ENCODE data around the gene NOP16. TPM values are rescaled to one million over a fixed set of nuclear protein-coding genes. Genes with fewer than 3 reads are reported as not detected.

Gene NOP16
- total RNA-seq, 1 experiment from 2014 or later = 103 TPM

DNA sequence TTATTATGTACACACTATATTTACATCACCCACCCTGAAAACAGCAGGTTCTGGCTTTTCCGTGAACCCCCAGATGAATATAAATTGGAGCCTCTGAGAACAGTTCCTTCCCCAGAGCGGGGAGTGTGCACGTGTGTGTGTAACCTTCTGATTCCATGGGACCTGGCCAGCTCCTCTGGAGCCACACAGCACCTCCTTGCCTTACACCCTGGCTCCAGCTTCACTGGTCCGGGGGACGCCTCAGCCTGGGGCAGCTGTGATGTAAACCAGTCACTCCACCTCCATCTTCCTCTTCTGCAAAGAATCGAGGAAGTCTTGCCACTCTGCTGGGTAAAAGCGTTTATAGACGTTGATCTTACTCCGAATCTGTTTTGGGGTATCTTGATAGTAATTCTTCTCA, 4.4 kb downstream of the NOP16 start:
- no peaks in the 10 kb centered on the region for H3F3A ChIP-seq (ENCODE audit: low read length, unreplicated experiment)
- no peaks in the 10 kb centered on the region for H3K9me2 ChIP-seq (replicated peaks; ENCODE audit: low read length)
- no TSS peak for BruUV-seq (replicated peaks)
- H3K36me3 ChIP-seq (ENCODE audit: low read depth, low read length) = peaks cover 58% of the 10 kb centered on the region
- peaks cover 14% of the 10 kb centered on the region for H3K4me1 ChIP-seq (ENCODE audit: insufficient read depth, low read length)
- TF ChIP-seq, protein P1, sequence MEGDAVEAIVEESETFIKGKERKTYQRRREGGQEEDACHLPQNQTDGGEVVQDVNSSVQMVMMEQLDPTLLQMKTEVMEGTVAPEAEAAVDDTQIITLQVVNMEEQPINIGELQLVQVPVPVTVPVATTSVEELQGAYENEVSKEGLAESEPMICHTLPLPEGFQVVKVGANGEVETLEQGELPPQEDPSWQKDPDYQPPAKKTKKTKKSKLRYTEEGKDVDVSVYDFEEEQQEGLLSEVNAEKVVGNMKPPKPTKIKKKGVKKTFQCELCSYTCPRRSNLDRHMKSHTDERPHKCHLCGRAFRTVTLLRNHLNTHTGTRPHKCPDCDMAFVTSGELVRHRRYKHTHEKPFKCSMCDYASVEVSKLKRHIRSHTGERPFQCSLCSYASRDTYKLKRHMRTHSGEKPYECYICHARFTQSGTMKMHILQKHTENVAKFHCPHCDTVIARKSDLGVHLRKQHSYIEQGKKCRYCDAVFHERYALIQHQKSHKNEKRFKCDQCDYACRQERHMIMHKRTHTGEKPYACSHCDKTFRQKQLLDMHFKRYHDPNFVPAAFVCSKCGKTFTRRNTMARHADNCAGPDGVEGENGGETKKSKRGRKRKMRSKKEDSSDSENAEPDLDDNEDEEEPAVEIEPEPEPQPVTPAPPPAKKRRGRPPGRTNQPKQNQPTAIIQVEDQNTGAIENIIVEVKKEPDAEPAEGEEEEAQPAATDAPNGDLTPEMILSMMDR (conservative IDR thresholded peaks at IDR 0.05; ENCODE audit: low read depth, low read length) = no peak
- TF ChIP-seq EZH2 (IDR thresholded peaks at IDR 0.05; ENCODE audit: low read length, unreplicated experiment) (no peak), EZH2phosphoT487 (IDR thresholded peaks at IDR 0.05; ENCODE audit: borderline replicate concordance, low read length) (no peak)
- H3K4me2 ChIP-seq (ENCODE audit: low read length) = no peak overlapping the region
- no peak overlapping the region for H2AFZ ChIP-seq (ENCODE audit: low read length)
- CTCF ChIA-PET = no interaction called here
- DNase-seq (no peak), ATAC-seq (no peak)
- no peak overlapping the region for H3K9ac ChIP-seq (ENCODE audit: low read length)
- intact Hi-C loops (cut with micrococcal nuclease) = no loop called here
- H4K20me1 ChIP-seq (ENCODE audit: low read length) = peaks cover 32% of the 10 kb centered on the region
- H3K27ac ChIP-seq (ENCODE audit: low read length) = no peak overlapping the region
- POLR2A ChIA-PET (ENCODE audit: unreplicated experiment) = no interaction called here
- H3K79me2 ChIP-seq (ENCODE audit: low read length) = peaks cover 46% of the 10 kb centered on the region
- H3K27me3 ChIP-seq (ENCODE audit: low read length) = no peaks in the 10 kb centered on the region
- no peak overlapping the region for H3K4me3 ChIP-seq (ENCODE audit: low read length)
- no peaks in the 10 kb centered on the region for H3K9me3 ChIP-seq (ENCODE audit: low read length)

DNA sequence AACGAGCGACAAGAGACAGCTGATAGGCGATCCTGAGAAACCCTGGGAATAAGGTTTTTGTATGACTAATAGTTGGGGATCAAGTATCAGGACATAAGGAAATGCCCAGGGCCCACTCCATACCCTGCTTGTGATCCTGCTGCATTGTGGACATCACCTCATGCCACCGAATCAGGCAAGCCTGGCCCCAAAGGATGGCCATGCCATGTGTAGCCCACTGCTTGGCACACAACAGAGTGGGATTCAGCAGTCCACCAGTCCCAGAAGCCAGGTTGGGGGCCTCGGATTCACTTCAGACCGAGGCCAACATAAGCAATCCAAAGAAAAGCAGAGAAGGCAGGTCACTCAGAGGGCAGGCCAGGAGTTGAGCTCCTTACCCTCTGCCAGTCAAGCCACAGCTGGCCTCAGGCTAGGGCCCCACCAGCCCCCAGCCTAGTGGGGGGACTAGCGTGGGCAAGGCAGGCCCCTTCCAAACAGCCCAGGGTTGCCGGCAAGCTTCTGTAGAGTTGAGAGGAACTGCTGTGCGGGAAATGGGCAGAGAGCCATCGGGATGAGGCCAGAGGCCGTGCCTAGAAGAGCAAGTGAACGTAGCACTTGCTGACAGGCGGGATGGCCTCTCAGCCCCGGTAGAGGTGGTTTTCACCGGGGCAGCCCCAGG, 5.0 kb downstream of the NOP16 start:
- Histone ChIP-seq H3K9me2 (replicated peaks; ENCODE audit: low read length) (no peaks in the 10 kb centered on the region), H4K20me1 (ENCODE audit: low read length) (peaks cover 32% of the 10 kb centered on the region), H3K4me1 (ENCODE audit: insufficient read depth, low read length) (peaks cover 14% of the 10 kb centered on the region), H3K27ac (ENCODE audit: low read length) (no peak overlapping the region), H2AFZ (ENCODE audit: low read length) (no peak overlapping the region), H3K4me2 (ENCODE audit: low read length) (no peak overlapping the region), H3K79me2 (ENCODE audit: low read length) (peaks cover 45% of the 10 kb centered on the region), H3F3A (ENCODE audit: low read length, unreplicated experiment) (no peaks in the 10 kb centered on the region), H3K9ac (ENCODE audit: low read length) (no peak overlapping the region), H3K36me3 (ENCODE audit: low read depth, low read length) (peaks cover 58% of the 10 kb centered on the region), H3K4me3 (ENCODE audit: low read length) (no peak overlapping the region), H3K9me3 (ENCODE audit: low read length) (no peaks in the 10 kb centered on the region), H3K27me3 (ENCODE audit: low read length) (no peaks in the 10 kb centered on the region)
- no TSS peak for BruUV-seq (replicated peaks)
- CTCF ChIA-PET = no interaction called here
- intact Hi-C loops (cut with micrococcal nuclease) = no loop called here
- ATAC-seq (no peak), DNase-seq (no peak)
- POLR2A ChIA-PET (ENCODE audit: unreplicated experiment) = no interaction called here
- TF ChIP-seq, protein P1 (conservative IDR thresholded peaks at IDR 0.05; ENCODE audit: low read depth, low read length) = no peak
- no peak for TF ChIP-seq EZH2 (IDR thresholded peaks at IDR 0.05; ENCODE audit: low read length, unreplicated experiment)
- no peak for TF ChIP-seq EZH2phosphoT487 (IDR thresholded peaks at IDR 0.05; ENCODE audit: borderline replicate concordance, low read length)

DNA sequence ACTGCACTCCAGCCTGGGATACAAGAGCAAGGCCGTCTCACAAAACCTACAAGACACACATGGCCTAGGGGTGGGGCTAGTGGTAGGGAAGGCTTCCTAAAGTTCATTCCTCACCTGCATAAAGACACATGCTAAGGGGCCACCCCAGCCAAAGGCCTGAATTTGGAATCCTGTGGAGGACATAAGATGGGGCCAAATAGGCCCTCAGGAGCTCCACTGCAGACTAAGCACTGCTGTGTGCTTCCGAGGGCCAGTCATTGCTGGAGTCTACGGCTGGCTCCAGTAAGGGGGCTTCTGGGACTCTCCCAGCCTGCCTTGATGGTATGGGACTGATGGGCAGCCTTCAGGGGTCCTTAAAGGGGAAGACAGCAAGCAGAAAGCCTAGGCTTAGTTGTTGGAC, 5.7 kb downstream of the NOP16 start:
- Histone ChIP-seq H3K9ac (ENCODE audit: low read length) (no peak overlapping the region), H3K4me2 (ENCODE audit: low read length) (no peak overlapping the region), H3K4me1 (ENCODE audit: insufficient read depth, low read length) (peaks cover 14% of the 10 kb centered on the region), H3K27ac (ENCODE audit: low read length) (no peak overlapping the region), H3K4me3 (ENCODE audit: low read length) (no peak overlapping the region), H3K9me3 (ENCODE audit: low read length) (no peaks in the 10 kb centered on the region), H3F3A (ENCODE audit: low read length, unreplicated experiment) (no peaks in the 10 kb centered on the region), H3K27me3 (ENCODE audit: low read length) (no peaks in the 10 kb centered on the region), H3K9me2 (replicated peaks; ENCODE audit: low read length) (no peaks in the 10 kb centered on the region), H3K79me2 (ENCODE audit: low read length) (peaks cover 38% of the 10 kb centered on the region), H2AFZ (ENCODE audit: low read length) (no peak overlapping the region), H3K36me3 (ENCODE audit: low read depth, low read length) (peaks cover 58% of the 10 kb centered on the region), H4K20me1 (ENCODE audit: low read length) (peaks cover 31% of the 10 kb centered on the region)
- TF ChIP-seq, protein P1 (conservative IDR thresholded peaks at IDR 0.05; ENCODE audit: low read depth, low read length) = no peak
- TF ChIP-seq EZH2phosphoT487 (IDR thresholded peaks at IDR 0.05; ENCODE audit: borderline replicate concordance, low read length) (no peak), EZH2 (IDR thresholded peaks at IDR 0.05; ENCODE audit: low read length, unreplicated experiment) (no peak)
- DNase-seq (no peak), ATAC-seq (no peak)
- CTCF ChIA-PET = no interaction called here
- POLR2A ChIA-PET (ENCODE audit: unreplicated experiment) = no interaction called here
- BruUV-seq (replicated peaks) = no TSS peak
- intact Hi-C loops (cut with micrococcal nuclease) = no loop called here

Data from PC-3 (cell line).